ENCODE measurements around the gene CCHCR1.
"Not testable (repeated sequence)": the region's sequence is repeated elsewhere in the genome, so short reads cannot be mapped to it uniquely, and the experiment has no call there.

Gene CCHCR1

DNA sequence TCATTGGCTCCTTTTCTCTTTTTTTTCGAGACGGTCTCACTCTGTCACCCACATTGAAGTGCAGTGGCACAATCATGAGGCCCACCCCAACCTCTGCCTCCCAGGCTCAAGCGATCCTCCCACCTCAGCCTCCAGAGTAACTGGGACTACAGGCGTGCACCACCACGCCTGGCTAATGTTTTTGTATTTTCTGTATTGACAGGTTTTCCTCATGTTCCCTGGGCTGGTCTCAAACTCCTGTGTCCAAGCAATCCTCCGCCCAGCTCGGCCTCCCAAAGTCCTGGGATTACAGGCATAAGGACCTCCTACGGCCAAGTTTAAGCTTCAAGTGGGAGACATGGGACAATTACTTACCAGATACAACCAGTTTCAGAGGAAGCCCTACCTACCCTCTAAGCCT lies 22.3 kb upstream of the CCHCR1 start:
- no peak for DNase-seq

- no peak for DNase-seq
Measured at GRCh38 chr6:31179042-31179386, 21.4 kb upstream of the CCHCR1 start.

GRCh38 chr6:31178143-31179041 lies 20.8 kb upstream of the CCHCR1 start:
- DNase-seq, result no peak

GRCh38 chr6:31175971-31176370 lies 18.4 kb upstream of the CCHCR1 start:
- DNase-seq, result no peak

DNA sequence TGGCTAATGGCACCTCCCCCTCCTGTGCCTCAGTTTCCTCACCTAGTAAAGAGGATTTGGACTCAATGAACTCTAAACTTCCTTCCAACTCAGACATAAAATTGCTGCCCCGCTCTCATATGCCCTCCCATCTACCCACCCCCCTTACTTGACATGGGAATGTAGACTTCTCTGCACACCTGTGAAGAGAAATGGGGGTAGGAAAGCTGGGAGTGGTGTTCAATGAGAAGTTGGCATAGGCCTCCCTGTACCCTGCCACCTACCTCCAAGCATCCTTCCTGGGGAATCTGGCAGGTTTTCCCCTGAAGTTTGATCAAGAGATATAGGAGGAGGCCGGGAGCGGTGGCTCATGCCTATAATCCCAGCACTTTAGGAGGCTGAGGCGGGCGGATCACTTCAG lies 16.8 kb upstream of the CCHCR1 start:
- no peak for DNase-seq

DNA sequence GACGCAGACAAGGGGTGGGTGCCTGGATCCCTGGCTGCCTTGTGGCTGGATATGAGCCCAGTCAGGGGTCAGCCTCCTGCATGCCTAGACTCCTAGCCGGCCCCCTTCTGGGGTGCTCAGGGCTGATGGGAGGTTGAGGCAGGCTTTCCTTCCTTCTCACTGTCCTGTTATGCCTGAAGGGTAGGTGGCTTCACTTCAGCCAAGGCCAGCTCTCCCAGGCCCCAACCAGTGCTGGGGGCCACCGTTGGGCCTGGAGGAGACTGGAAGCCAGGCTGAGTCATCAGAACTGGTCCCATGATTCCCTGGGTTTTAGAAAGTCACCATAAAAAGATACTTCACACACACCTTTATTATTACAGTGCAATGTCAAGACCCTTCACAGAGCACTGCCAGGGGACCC lies 15.8 kb upstream of the CCHCR1 start:
- DNase-seq, result no peak

DNA sequence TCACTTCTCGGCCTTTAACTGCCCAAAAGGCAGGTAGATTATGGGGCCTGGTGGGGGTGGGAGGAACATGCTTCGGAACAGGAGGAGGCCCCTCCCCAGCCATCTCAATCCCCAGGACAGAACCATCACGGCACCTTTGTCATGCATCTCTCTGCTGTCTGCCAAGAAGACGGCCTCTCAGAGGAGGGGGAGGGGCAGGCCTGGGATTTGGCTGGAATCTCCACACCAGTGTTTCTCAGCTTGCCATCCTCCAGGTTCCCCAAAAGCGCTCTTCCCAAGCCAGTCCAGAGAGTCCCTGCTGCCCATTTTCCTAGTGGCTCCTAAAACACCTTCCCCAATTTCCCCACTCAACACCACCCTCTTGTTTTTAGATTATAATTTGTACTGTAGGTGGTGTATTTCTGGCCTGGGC lies 15.4 kb upstream of the CCHCR1 start:
- DNase-seq, result no peak

DNA sequence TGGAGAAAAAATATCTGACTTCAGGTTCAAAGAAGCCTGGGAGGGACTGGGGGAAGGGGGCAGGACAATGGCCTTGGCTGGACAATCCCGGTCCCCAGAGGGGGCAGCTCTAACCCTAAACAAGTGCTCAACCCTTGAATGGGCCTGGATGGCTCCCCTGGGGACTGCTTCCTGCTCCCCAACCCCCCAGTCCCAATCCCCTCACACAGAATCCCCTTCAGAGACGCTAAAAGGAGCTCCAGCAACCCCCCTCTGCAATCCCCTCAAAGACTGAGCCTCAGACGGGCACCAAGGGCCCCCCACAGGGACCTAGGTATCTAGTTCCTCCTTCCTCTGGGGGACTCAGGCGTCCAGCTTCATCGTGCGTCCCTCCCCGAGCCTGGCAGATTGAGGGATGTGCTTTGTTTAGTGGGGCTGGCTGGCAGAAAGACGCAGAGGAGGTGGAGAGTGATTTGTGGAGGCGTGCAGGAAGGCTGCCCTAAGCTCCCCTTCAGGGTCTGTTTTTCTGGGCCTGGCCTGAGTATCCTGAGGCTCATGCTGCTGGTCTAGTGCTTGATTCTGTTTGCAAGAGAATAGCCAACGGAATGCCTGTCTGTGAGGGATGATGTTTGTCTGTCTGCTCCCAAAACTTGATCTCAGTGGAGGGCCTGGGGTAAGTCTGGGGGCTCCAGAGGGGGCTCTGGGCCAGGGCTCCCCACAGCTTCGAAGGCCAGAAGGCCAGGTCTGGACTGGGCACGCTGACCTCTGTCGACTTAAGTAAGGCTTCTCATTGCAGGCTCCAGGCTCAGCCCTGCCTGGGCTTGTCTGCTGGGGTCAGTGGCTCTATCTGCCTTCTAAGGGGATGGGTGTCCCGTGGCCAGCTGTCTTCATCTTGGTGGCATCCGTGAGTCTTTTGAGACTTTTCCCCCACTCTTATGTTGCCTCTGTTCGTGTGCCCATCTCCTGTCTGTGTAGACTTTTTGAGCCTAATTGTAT lies 14.6 kb upstream of the CCHCR1 start:
- no peak for DNase-seq

GRCh38 chr6:31170987-31171671 lies 13.5 kb upstream of the CCHCR1 start:
- no peak for DNase-seq

DNA sequence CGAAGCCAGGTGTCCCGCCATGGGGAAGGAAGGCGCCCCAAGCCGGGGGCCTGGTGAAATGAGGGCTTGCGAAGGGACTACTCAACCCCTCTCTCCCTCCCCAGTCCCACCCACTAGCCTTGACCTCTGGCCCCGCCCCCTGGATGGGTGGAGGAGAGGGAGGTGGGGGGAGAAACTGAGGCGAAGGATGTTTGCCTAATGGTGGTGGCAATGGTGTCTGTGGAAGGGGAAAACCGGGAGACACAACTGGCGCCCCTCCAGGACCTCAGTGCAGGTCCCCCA lies 12.9 kb upstream of the CCHCR1 start, which contains the start of gene POU5F1:
Gene POU5F1 (minus strand): TSS at position 83 of the 282 bp plus-strand sequence. CDS start 62 bp downstream, at position 21.
- DNase-seq, result no peak

DNA sequence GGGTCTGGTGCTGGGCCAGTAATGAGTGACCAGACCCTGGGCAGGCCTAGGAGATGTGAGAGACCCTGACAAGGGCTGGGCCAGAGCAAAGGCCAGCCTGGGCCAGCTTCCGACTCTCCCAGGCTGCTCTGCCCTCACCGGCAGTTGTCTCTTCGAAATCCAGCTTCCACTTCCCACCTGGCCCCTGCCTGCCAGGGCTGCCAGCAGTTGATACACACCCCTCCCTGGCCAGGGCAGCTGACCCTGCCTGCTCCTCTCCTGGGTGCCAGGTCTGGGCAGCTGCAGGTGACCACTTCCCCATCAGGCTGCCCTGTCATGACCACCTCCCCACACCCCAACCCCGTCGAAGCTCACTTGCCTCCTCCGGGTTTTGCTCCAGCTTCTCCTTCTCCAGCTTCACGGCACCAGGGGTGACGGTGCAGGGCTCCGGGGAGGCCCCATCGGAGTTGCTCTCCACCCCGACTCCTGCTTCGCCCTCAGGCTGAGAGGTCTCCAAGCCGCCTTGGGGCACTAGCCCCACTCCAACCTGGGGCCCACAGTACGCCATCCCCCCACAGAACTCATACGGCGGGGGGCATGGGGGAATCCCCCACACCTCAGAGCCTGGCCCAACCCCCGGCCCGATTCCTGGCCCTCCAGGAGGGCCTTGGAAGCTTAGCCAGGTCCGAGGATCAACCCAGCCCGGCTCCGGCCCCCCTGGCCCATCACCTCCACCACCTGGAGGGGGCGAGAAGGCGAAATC lies 12.4 kb upstream of the CCHCR1 start:
- DNase-seq, result not testable (repeated sequence)

DNA sequence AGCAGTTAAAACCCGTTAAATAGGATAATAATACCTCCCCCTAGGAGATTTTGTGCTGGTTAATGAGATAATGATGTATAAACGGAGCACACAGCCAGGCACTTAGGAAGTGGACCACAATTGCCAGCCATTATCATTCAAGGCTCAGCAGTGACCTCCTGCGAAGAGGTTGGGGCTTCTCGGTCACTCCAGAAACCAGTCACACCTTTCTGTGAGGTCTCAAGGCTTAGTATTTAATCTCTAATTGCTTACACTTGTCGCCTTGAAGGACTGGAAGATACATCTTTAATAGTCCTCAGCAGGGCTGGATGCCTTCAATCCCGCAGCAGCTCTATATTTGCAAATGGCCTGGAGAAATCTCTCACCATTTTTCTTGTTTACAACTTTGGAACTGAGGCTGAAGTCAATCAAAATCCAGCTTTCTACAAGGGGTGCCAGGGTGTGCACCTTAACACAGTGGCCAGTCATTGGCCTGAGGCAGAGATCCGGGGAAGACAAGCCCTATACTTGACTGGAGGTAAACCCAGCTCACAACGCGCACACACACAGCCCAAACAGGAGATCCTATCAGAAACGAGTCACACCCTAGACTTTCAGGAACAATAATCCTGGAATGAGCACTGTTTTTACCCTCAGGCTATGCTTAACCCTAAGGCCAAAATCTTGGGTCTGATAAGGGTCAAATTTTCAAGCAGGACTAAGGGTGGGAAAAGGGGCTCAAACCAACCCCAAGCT lies 11.7 kb upstream of the CCHCR1 start:
- DNase-seq, result no peak

DNA sequence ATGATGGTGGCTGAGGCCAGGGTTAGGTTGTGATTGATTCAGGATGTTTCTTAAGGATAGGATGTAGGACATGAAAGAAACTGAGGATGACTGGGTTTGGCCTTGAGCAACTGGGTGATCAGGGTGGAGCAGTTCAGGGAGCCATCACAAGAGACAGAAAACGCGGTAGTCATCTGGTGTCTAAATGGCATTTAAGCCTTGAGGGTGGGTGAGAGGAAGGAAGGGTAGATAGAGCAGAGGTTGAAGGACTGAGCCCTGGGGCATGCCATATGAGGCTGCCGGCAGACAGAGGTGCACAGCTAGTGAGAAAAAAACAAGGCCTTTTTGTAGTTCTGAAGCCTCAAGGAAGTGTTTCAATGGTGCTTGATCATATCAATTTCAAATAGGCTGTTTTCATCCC lies 11.0 kb upstream of the CCHCR1 start:
- no peak for DNase-seq

GRCh38 chr6:31165986-31166385 lies 8.4 kb upstream of the CCHCR1 start:
- no peak for DNase-seq

DNA sequence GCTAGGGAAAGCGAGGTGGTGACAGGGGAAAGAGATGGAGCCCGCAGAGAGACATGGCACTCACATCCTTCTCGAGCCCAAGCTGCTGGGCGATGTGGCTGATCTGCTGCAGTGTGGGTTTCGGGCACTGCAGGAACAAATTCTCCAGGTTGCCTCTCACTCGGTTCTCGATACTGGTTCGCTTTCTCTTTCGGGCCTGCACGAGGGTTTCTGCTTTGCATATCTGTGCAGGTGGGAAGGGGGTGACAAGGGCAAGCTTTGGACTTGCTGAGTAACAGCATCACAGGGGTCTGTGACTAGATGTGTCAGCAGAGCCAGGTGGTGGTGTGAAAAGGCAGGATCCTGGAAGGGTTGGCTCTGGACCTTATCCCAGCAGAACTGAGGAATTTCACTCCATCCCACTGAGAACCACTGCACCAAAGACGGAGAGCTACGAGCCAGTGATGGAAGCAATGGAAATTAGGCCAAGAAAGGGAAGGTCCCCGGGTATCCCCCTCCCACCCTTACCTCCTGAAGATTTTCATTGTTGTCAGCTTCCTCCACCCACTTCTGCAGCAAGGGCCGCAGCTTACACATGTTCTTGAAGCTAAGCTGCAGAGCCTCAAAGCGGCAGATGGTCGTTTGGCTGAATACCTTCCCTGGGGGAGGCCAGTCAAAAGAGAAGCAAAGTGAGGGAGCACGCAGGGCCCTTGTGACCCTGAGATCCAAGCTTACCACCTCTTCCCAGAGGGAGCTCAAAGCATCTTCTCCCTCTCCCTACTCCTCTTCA lies 7.6 kb upstream of the CCHCR1 start:
- not testable (repeated sequence) for DNase-seq

DNA sequence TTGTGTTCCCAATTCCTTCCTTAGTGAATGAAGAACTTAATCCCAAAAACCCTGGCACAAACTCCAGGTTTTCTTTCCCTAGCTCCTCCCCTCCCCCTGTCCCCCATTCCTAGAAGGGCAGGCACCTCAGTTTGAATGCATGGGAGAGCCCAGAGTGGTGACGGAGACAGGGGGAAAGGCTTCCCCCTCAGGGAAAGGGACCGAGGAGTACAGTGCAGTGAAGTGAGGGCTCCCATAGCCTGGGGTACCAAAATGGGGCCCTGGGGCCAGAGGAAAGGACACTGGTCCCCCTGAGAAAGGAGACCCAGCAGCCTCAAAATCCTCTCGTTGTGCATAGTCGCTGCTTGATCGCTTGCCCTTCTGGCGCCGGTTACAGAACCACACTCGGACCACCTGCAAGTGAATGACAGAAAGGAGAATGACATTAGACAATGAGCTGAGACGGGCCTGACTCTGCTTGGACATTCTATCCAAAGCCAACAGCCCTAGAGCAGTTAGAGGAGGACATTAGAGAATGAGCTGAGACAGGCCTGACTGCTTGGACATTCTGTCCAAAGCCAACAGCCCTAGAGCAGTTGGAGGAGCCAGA lies 7.0 kb upstream of the CCHCR1 start:
- DNase-seq, result not testable (repeated sequence)

- no peak for DNase-seq
Measured at GRCh38 chr6:31163922-31164321, 6.3 kb upstream of the CCHCR1 start.

GRCh38 chr6:31162463-31163165 lies 5.0 kb upstream of the CCHCR1 start:
- DNase-seq, result no peak

DNA sequence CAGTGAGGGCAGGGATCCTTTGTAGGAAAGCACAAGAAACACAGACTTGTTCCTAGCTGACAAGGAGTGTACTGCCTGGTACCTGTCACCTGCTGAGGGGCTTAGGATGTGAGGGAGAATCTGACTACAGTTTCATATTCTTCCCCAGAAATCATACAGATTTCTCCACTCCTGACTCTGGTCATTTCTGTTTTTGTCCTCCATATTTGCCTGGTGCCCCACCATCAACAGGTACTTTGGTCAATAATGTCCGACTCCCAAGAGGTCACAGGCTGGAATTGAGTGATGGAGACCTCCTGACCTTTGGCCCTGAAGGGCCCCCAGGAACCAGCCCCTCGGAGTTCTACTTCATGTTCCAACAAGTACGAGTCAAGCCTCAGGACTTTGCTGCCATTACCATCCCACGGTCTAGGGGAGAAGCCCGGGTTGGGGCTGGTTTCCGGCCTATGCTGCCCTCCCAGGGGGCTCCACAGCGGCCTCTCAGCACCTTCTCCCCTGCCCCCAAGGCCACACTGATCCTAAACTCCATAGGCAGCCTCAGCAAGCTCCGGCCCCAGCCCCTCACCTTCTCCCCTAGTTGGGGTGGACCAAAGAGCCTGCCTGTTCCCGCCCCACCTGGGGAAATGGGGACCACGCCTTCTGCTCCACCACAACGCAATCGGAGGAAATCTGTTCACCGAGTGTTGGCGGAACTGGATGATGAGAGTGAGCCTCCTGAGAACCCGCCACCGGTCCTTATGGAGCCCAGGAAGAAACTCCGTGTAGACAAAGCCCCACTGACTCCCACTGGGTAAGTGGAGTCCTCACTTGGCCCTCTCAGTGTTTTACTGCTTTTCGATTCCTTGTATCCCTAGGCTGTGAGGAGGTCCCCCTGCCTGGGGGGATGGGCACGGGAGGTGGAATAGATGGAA lies 3.9 kb upstream of the CCHCR1 start:
- no peak for DNase-seq

Data from NCI-H2171 (cell line).